ENCODE measurements around the gene ARRDC3.

ARRDC3 gene

DNA sequence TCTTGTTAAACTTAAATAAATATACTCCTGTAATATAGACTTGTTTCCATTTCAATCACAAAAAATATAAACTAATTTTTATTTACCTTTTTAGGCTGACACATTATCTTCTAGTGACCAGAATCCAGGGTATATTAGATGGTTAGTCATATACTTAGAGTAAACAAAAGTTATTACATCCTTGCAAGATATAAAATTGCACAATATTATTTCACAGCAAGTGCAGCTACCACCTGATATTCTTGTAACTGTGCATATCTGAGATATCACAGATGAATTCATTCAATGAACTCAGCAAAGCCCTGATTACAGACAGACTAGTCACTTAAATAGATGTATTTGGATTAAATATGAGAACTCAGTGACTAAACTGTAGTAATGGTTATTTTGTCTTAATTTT, 25.6 kb upstream of the ARRDC3 start:
- no peak overlapping the region for H3K9ac ChIP-seq (ENCODE audit: low read length)
- H4K20me1 ChIP-seq (ENCODE audit: insufficient read depth, low read length), result no peaks in the 10 kb centered on the region
- H3K4me2 ChIP-seq (ENCODE audit: low read length), result no peak overlapping the region
- TF ChIP-seq, protein P1, sequence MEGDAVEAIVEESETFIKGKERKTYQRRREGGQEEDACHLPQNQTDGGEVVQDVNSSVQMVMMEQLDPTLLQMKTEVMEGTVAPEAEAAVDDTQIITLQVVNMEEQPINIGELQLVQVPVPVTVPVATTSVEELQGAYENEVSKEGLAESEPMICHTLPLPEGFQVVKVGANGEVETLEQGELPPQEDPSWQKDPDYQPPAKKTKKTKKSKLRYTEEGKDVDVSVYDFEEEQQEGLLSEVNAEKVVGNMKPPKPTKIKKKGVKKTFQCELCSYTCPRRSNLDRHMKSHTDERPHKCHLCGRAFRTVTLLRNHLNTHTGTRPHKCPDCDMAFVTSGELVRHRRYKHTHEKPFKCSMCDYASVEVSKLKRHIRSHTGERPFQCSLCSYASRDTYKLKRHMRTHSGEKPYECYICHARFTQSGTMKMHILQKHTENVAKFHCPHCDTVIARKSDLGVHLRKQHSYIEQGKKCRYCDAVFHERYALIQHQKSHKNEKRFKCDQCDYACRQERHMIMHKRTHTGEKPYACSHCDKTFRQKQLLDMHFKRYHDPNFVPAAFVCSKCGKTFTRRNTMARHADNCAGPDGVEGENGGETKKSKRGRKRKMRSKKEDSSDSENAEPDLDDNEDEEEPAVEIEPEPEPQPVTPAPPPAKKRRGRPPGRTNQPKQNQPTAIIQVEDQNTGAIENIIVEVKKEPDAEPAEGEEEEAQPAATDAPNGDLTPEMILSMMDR (IDR thresholded peaks at IDR 0.05; ENCODE audit: low read depth, low read length), result no peak
- no peak for TF ChIP-seq EZH2phosphoT487 (IDR thresholded peaks at IDR 0.05; ENCODE audit: low read depth)
- no peaks in the 10 kb centered on the region for H3K36me3 ChIP-seq (replicated peaks; ENCODE audit: low read depth, low read length)
- H3K27me3 ChIP-seq (ENCODE audit: low read depth, low read length), result no peaks in the 10 kb centered on the region
- H3K4me3 ChIP-seq (ENCODE audit: low read length), result no peak overlapping the region
- no peaks in the 10 kb centered on the region for H3K9me3 ChIP-seq (ENCODE audit: insufficient read depth, low read length)
- H3K27ac ChIP-seq (ENCODE audit: low read length), result no peak overlapping the region
- H3K79me2 ChIP-seq (ENCODE audit: low read length), result no peaks in the 10 kb centered on the region
- H3K4me1 ChIP-seq (ENCODE audit: low read length), result no peaks in the 10 kb centered on the region
- H2AFZ ChIP-seq (ENCODE audit: low read depth, low read length), result no peak overlapping the region

DNA sequence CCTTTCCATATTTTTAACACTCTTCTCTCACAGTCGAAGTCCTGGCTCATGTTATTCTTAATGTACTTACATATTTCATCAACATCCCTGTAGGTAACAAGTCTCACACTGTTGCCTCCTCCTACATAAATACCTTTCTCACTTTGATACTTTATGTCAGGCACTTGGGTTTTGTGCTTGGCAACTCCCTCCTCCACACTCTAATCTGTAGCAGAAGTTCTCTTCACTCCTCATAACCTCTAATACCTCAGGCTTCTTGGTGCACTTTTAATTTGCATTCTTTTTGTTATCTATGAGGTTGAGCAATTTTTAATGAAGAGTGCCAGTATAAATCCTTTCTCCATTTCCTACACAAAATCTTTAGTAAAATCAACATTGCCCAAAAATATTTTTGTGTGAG, 24.1 kb upstream of the ARRDC3 start:
- Histone ChIP-seq H3K4me1 (ENCODE audit: low read length) (no peaks in the 10 kb centered on the region), H3K4me2 (ENCODE audit: low read length) (no peak overlapping the region), H3K79me2 (ENCODE audit: low read length) (no peaks in the 10 kb centered on the region), H3K9me3 (ENCODE audit: insufficient read depth, low read length) (no peaks in the 10 kb centered on the region), H3K36me3 (replicated peaks; ENCODE audit: low read depth, low read length) (no peaks in the 10 kb centered on the region), H3K4me3 (ENCODE audit: low read length) (no peak overlapping the region), H3K27me3 (ENCODE audit: low read depth, low read length) (no peaks in the 10 kb centered on the region), H3K27ac (ENCODE audit: low read length) (no peak overlapping the region), H3K9ac (ENCODE audit: low read length) (no peak overlapping the region), H2AFZ (ENCODE audit: low read depth, low read length) (no peak overlapping the region), H4K20me1 (ENCODE audit: insufficient read depth, low read length) (no peaks in the 10 kb centered on the region)
- TF ChIP-seq, protein P1 (IDR thresholded peaks at IDR 0.05; ENCODE audit: low read depth, low read length), result no peak
- no peak for TF ChIP-seq EZH2phosphoT487 (IDR thresholded peaks at IDR 0.05; ENCODE audit: low read depth)

DNA sequence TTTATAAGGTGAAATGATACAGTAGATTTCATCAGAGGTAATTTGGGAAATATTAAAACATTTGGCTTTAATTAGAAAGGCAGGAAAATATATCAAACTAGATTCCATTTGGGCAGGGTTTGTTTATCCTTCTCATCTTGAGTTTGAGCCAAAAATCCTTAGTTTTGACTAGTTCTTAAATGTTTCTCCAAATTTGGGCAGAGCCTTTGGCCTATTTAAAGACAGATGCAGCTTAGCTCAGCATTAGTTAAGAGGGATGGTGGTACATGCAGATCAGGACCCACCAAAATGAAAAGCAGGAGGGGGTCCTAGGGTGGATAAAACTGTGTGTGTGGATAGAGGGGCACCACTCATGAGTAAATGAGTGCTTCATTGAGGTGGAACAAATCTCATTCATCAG, 20.3 kb upstream of the ARRDC3 start:
- H3K4me2 ChIP-seq (ENCODE audit: low read length), result no peak overlapping the region

DNA sequence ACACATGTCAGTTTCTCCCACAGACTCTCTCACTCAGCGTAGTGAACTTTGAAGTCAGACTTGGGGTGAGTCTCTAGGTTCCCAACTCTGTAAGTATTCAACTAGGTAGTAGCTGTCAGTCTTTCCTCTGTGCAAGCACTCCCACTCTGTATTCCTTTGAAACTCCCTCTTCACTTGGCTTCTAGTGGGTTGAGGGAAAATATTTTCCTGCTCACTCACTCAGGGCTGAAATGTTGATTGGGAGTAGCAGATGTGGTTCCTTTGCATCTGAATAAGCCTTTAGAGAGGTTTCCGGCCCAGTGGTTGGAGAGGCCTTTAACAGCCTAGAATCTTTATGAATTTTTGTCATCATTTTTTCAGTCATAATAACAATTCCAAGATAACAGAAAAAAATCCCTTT, 18.1 kb upstream of the ARRDC3 start:
- no peak overlapping the region for H3K4me3 ChIP-seq (ENCODE audit: low read length)
- H3K4me1 ChIP-seq (ENCODE audit: low read length), result peaks cover 6% of the 10 kb centered on the region; the same call in 1 of the 2 replicates
- no peak overlapping the region for H3K9ac ChIP-seq (ENCODE audit: low read length)

More for the DNA sequence above, 20.3 kb upstream of the ARRDC3 start:
- Histone ChIP-seq H3K79me2 (ENCODE audit: low read length) (no peaks in the 10 kb centered on the region), H4K20me1 (ENCODE audit: insufficient read depth, low read length) (no peaks in the 10 kb centered on the region), H3K27me3 (ENCODE audit: low read depth, low read length) (no peaks in the 10 kb centered on the region), H3K36me3 (replicated peaks; ENCODE audit: low read depth, low read length) (no peaks in the 10 kb centered on the region), H2AFZ (ENCODE audit: low read depth, low read length) (no peak overlapping the region), H3K27ac (ENCODE audit: low read length) (no peak overlapping the region), H3K4me1 (ENCODE audit: low read length) (no peaks in the 10 kb centered on the region), H3K9me3 (ENCODE audit: insufficient read depth, low read length) (no peaks in the 10 kb centered on the region), H3K4me3 (ENCODE audit: low read length) (no peak overlapping the region), H3K9ac (ENCODE audit: low read length) (no peak overlapping the region)
- TF ChIP-seq, protein P1 (IDR thresholded peaks at IDR 0.05; ENCODE audit: low read depth, low read length), result no peak
- TF ChIP-seq EZH2phosphoT487 (IDR thresholded peaks at IDR 0.05; ENCODE audit: low read depth), result no peak

More for the DNA sequence above, 18.1 kb upstream of the ARRDC3 start:
- Histone ChIP-seq H3K27ac (ENCODE audit: low read length) (no peak overlapping the region), H3K79me2 (ENCODE audit: low read length) (no peaks in the 10 kb centered on the region), H2AFZ (ENCODE audit: low read depth, low read length) (no peak overlapping the region), H4K20me1 (ENCODE audit: insufficient read depth, low read length) (no peaks in the 10 kb centered on the region), H3K4me2 (ENCODE audit: low read length) (no peak overlapping the region), H3K36me3 (replicated peaks; ENCODE audit: low read depth, low read length) (no peaks in the 10 kb centered on the region), H3K9me3 (ENCODE audit: insufficient read depth, low read length) (no peaks in the 10 kb centered on the region), H3K27me3 (ENCODE audit: low read depth, low read length) (no peaks in the 10 kb centered on the region)
- TF ChIP-seq, protein P1 (IDR thresholded peaks at IDR 0.05; ENCODE audit: low read depth, low read length), result no peak
- TF ChIP-seq EZH2phosphoT487 (IDR thresholded peaks at IDR 0.05; ENCODE audit: low read depth), result no peak

Data from OCI-LY3 (cell line).